HepG2 (cell line): ENCODE measurements around the gene CCND1. TPM values are rescaled to one million over a fixed set of nuclear protein-coding genes. Genes with fewer than 3 reads are reported as not detected.

ENCODE experiments used
- ATF7-NPFF ChIP-seq: sonication (generic); formaldehyde crosslinking; IDR thresholded peaks from 2 replicates; pipeline ENCODE4 v1.8.1; 2023; ENCODE audit warnings: mild to moderate bottlenecking, low read depth, missing genetic modification reagents, moderate library complexity
- EP300 ChIP-seq, 3 experiments: sonication (generic) in 1 of 3; formaldehyde crosslinking in 1 of 3; IDR thresholded peaks; 2 replicates each; pipeline versions ENCODE4 v1.5.1 to v1.6.1; 2011 to 2020; ENCODE audit warnings: low read depth in 2 of 3, low read length in 2 of 3, borderline replicate concordance in 1 of 3, improper control_type of control experiment in 1 of 3, mild to moderate bottlenecking in 1 of 3, missing genetic modification reagents in 1 of 3, moderate library complexity in 1 of 3
- KAT7 ChIP-seq: IDR thresholded peaks from 2 replicates; pipeline ENCODE4 v1.6.1; 2018; ENCODE audit warnings: borderline replicate concordance, missing compliant biosample characterization
- KAT8 ChIP-seq: IDR thresholded peaks from 2 replicates; pipeline ENCODE4 v1.6.1; 2016; ENCODE audit warnings: missing genetic modification reagents, missing compliant biosample characterization
- NKX3-1 ChIP-seq: sonication (generic); formaldehyde crosslinking; IDR thresholded peaks from 2 replicates; pipeline ENCODE4 v1.5.0; 2020; ENCODE audit warnings: missing genetic modification reagents
- SAP130 ChIP-seq: IDR thresholded peaks from 2 replicates; pipeline ENCODE4 v1.6.1; 2016; ENCODE audit warnings: low read depth
- SIN3A ChIP-seq: IDR thresholded peaks from 2 replicates; pipeline ENCODE4 v1.6.1; 2011; ENCODE audit warnings: low read depth, mild to moderate bottlenecking, control low read depth, low read length, borderline replicate concordance
- SP5 ChIP-seq: IDR thresholded peaks from 2 replicates; pipeline ENCODE4 v1.6.1; 2016; ENCODE audit warnings: low read depth, borderline replicate concordance
- ZBTB38 ChIP-seq: sonication (generic); formaldehyde crosslinking; IDR thresholded peaks from 2 replicates; pipeline ENCODE4 v1.5.1; 2020; ENCODE audit warnings: mild to moderate bottlenecking, missing genetic modification reagents
- ZFP37 ChIP-seq: sonication (generic); formaldehyde crosslinking; IDR thresholded peaks from 2 replicates; pipeline ENCODE4 v1.4.0; 2020; ENCODE audit warnings: missing genetic modification reagents, borderline replicate concordance
- ZNF138 ChIP-seq: sonication (generic); formaldehyde crosslinking; IDR thresholded peaks from 2 replicates; pipeline ENCODE4 v1.5.0; 2020; ENCODE audit warnings: mild to moderate bottlenecking, low read depth, missing genetic modification reagents
- ZNF24 ChIP-seq: fragments of 450-650 bp; IDR thresholded peaks from 2 replicates; pipeline ENCODE4 v1.6.1; 2017; ENCODE audit warnings: antibody characterized with exemption, mild to moderate bottlenecking
- ZNF451 ChIP-seq: sonication (generic); formaldehyde crosslinking; IDR thresholded peaks from 2 replicates; pipeline ENCODE4 v1.5.0; 2020; ENCODE audit warnings: mild to moderate bottlenecking, missing genetic modification reagents
- ZNF562 ChIP-seq: sonication (generic); formaldehyde crosslinking; IDR thresholded peaks from 2 replicates; pipeline ENCODE4 v1.8.0; 2022; ENCODE audit warnings: missing genetic modification reagents, borderline replicate concordance
- polyA plus RNA-seq, 8 experiments: library from polyadenylated mRNA; depleted of rRNA in 3 of 8; stranded (reverse) in 7 of 8; unstranded in 1 of 8; fragments of >200 nt; fragmentation: Illumina TruSeq in 4 of 8; extraction: Trizol in 4 of 8; gene quantifications; 2 replicates each; pipeline versions ENCODE4 v1.2.1 to v1.2.3, GENCODE V29; 2011 to 2016; ENCODE audit warnings: low read depth in 4 of 8, missing spikeins in 1 of 8, mixed read lengths in 1 of 8; ENCODE audit not compliant: insufficient read depth in 1 of 8
- total RNA-seq, 5 experiments: library from RNA; depleted of rRNA; stranded (reverse); fragments of >200 nt; fragmentation: Illumina TruSeq; extraction: Trizol; gene quantifications; 2 replicates each; pipeline ENCODE4 v1.2.3, GENCODE V29; 2016; ENCODE audit warnings: low read depth in 1 of 5
- TF ChIP-seq, protein P1 (sequence below): sonication (generic); formaldehyde crosslinking; IDR thresholded peaks from 2 replicates; pipeline ENCODE4 v1.4.0; 2020; ENCODE audit warnings: mild to moderate bottlenecking, missing genetic modification reagents, borderline replicate concordance
- TF ChIP-seq, protein P2 (sequence below): sonication (generic); formaldehyde crosslinking; IDR thresholded peaks from 2 replicates; pipeline ENCODE4 v1.4.0; 2020; ENCODE audit warnings: missing genetic modification reagents, mild to moderate bottlenecking, borderline replicate concordance
- TF ChIP-seq, protein P3 (sequence below), 2 experiments: sonication (generic) in 1 of 2; formaldehyde crosslinking in 1 of 2; IDR thresholded peaks; 2 replicates each; pipeline versions ENCODE4 v1.5.1 to v1.6.1; 2011 to 2020; ENCODE audit warnings: borderline replicate concordance in 1 of 2, low read depth in 1 of 2, low read length in 1 of 2, mild to moderate bottlenecking in 1 of 2, missing genetic modification reagents in 1 of 2, moderate library complexity in 1 of 2
- TF ChIP-seq, protein P4 (sequence below): sonication (generic); formaldehyde crosslinking; IDR thresholded peaks from 2 replicates; pipeline ENCODE4 v1.5.0; 2020; ENCODE audit warnings: mild to moderate bottlenecking, missing genetic modification reagents

Gene CCND1
- total and polyA plus RNA-seq, 2 of the 13 experiments (the other 11 are each of a cell fraction or from before 2014, with no cell fraction given) = 107 to 136 TPM

DNA sequence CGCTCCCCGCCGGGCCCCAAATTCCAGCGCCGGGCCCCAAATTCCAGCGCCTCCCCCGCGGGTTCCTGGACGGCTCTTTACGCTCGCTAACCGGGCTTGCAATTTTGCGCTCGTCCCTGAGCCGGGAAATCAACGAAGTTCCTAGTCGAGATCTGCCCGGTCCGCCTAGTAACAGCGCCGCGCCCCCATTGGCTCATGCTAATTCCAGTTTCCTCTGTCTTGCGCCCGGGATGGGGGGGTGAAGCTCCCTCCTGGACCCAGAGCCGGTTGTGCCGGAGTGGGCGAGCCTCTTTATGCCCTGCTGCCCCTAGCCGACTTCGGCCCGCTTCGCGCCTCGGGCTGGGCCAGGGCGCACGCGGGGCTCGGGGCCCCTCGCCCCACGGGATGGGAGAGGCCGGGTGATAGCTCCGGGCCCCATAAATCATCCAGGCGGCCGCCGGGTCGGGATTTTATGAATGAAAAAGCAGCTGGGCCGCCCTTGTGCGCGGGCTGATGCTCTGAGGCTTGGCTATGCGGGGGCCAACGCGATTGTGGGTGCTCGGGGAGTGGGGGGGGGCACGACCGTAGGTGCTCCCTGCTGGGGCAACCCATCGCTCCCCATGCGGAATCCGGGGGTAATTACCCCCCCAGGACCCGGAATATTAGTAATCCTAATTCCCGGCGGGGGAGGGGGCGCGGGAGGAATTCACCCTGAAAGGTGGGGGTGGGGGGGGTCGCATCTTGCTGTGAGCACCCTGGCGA lies 1.8 kb upstream of the CCND1 start (continued):
- TF ChIP-seq, protein P1, sequence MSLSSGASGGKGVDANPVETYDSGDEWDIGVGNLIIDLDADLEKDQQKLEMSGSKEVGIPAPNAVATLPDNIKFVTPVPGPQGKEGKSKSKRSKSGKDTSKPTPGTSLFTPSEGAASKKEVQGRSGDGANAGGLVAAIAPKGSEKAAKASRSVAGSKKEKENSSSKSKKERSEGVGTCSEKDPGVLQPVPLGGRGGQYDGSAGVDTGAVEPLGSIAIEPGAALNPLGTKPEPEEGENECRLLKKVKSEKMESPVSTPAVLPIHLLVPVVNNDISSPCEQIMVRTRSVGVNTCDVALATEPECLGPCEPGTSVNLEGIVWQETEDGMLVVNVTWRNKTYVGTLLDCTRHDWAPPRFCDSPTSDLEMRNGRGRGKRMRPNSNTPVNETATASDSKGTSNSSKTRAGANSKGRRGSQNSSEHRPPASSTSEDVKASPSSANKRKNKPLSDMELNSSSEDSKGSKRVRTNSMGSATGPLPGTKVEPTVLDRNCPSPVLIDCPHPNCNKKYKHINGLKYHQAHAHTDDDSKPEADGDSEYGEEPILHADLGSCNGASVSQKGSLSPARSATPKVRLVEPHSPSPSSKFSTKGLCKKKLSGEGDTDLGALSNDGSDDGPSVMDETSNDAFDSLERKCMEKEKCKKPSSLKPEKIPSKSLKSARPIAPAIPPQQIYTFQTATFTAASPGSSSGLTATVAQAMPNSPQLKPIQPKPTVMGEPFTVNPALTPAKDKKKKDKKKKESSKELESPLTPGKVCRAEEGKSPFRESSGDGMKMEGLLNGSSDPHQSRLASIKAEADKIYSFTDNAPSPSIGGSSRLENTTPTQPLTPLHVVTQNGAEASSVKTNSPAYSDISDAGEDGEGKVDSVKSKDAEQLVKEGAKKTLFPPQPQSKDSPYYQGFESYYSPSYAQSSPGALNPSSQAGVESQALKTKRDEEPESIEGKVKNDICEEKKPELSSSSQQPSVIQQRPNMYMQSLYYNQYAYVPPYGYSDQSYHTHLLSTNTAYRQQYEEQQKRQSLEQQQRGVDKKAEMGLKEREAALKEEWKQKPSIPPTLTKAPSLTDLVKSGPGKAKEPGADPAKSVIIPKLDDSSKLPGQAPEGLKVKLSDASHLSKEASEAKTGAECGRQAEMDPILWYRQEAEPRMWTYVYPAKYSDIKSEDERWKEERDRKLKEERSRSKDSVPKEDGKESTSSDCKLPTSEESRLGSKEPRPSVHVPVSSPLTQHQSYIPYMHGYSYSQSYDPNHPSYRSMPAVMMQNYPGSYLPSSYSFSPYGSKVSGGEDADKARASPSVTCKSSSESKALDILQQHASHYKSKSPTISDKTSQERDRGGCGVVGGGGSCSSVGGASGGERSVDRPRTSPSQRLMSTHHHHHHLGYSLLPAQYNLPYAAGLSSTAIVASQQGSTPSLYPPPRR = 0 out of 2 replicates have a peak, but pooled peaks have one; percentile 21
- TF ChIP-seq, protein P2, sequence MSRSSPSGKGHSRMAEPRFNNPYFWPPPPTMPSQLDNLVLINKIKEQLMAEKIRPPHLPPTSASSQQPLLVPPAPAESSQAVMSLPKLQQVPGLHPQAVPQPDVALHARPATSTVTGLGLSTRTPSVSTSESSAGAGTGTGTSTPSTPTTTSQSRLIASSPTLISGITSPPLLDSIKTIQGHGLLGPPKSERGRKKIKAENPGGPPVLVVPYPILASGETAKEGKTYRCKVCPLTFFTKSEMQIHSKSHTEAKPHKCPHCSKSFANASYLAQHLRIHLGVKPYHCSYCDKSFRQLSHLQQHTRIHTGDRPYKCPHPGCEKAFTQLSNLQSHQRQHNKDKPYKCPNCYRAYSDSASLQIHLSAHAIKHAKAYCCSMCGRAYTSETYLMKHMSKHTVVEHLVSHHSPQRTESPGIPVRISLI (CRISPR knock-in tag) = no peak
- peak in 1 of 2 experiments; percentile 89; a peak in 2 of 4 replicates for TF ChIP-seq EP300 (IDR thresholded peaks at IDR 0.05; ENCODE audit: low read depth in 2 of 2, low read length in 2 of 2)
- no peak; the same call in 1 of the 2 replicates for TF ChIP-seq EP300 (CRISPR knock-in tag; IDR thresholded peaks at IDR 0.05; ENCODE audit: borderline replicate concordance)
- no peak for TF ChIP-seq ZNF24
- TF ChIP-seq ZFP37 = no peak
- TF ChIP-seq ZNF562 (CRISPR knock-in tag) = no peak
- TF ChIP-seq SIN3A = no peak
- TF ChIP-seq SP5 = no peak
- TF ChIP-seq KAT8 (CRISPR knock-in tag) = no peak
- TF ChIP-seq, protein P3, sequence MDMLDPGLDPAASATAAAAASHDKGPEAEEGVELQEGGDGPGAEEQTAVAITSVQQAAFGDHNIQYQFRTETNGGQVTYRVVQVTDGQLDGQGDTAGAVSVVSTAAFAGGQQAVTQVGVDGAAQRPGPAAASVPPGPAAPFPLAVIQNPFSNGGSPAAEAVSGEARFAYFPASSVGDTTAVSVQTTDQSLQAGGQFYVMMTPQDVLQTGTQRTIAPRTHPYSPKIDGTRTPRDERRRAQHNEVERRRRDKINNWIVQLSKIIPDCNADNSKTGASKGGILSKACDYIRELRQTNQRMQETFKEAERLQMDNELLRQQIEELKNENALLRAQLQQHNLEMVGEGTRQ (IDR thresholded peaks at IDR 0.05; ENCODE audit: low read depth, low read length) = no peak
- TF ChIP-seq, protein P3 (CRISPR knock-in tag; IDR thresholded peaks at IDR 0.05; ENCODE audit: borderline replicate concordance) = no peak
- TF ChIP-seq KAT7 = no peak
- no peak for TF ChIP-seq ZNF451 (CRISPR knock-in tag)
- TF ChIP-seq ZNF138 (CRISPR knock-in tag) = no peak
- TF ChIP-seq, protein P4, sequence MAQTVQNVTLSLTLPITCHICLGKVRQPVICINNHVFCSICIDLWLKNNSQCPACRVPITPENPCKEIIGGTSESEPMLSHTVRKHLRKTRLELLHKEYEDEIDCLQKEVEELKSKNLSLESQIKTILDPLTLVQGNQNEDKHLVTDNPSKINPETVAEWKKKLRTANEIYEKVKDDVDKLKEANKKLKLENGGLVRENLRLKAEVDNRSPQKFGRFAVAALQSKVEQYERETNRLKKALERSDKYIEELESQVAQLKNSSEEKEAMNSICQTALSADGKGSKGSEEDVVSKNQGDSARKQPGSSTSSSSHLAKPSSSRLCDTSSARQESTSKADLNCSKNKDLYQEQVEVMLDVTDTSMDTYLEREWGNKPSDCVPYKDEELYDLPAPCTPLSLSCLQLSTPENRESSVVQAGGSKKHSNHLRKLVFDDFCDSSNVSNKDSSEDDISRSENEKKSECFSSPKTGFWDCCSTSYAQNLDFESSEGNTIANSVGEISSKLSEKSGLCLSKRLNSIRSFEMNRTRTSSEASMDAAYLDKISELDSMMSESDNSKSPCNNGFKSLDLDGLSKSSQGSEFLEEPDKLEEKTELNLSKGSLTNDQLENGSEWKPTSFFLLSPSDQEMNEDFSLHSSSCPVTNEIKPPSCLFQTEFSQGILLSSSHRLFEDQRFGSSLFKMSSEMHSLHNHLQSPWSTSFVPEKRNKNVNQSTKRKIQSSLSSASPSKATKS (CRISPR knock-in tag) = no peak
- TF ChIP-seq ZBTB38 (CRISPR knock-in tag) = peak; percentile 43; the same call in 1 of the 2 replicates
- peak; percentile 65 for TF ChIP-seq SAP130 (CRISPR knock-in tag)
- no peak; the same call in 1 of the 2 replicates for TF ChIP-seq NKX3-1 (CRISPR knock-in tag)
- TF ChIP-seq ATF7-NPFF (CRISPR knock-in tag) = no peak
